ENCODE data around the gene RMDN2.
"Not testable (repeated sequence)": the region's sequence is repeated elsewhere in the genome, so short reads cannot be mapped to it uniquely, and the experiment has no call there.

Gene RMDN2

GRCh38 chr2:37997629-37998028 lies 72.5 kb downstream of the RMDN2 start:
- no peak for DNase-seq

- DNase-seq, result no peak
Observed at GRCh38 chr2:38000485-38001222, 75.6 kb downstream of the RMDN2 start.

DNA sequence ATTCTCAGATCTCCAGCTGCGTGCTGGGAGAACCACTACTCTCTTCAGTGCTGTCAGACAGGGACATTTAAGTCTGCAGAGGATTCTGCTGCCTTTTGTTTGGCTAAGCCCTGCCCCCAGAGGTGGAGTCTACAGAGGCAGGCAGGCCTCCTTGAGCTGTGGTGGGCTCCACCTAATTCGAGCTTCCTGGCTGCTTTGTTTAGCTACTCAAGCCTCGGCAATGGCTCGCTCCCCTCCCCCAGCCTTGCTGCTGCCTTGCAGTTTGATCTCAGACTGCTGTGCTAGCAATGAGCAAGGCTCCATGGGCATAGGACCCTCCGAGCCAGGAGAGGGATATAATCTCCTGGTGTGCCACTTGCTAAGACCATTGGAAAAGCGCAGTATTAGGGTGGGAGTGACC lies 85.1 kb downstream of the RMDN2 start:
- not testable (repeated sequence) for DNase-seq

- no peak for DNase-seq
Observed at GRCh38 chr2:38010995-38011394, 85.9 kb downstream of the RMDN2 start.

DNA sequence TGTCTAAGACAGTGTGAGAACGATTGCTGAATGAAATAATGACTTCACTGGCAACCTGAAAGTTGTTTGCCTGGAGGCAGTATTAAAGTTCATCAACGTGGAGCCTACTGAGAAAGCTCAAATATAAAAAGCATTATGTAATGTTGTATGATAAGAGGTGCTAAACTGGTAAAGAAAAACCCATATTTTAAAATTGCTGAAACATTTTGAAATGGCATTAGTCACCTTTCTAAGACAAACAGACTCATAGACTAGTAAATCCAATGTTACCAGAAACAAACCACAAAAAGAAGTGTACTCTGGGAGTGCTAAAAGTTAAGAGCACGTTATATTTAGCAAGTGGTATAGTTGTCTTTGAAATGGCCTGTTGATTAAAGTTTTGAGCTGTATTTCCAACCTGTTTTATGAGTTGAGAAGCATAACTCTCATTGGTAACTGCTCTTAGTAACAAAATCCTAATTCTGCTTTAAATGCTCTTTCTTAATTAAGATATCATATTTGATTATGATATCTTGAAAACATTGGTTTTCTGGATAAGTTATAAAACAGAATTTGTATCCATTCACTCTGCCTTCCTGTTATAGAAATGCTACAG lies 88.2 kb downstream of the RMDN2 start:
- no peak for DNase-seq

DNA sequence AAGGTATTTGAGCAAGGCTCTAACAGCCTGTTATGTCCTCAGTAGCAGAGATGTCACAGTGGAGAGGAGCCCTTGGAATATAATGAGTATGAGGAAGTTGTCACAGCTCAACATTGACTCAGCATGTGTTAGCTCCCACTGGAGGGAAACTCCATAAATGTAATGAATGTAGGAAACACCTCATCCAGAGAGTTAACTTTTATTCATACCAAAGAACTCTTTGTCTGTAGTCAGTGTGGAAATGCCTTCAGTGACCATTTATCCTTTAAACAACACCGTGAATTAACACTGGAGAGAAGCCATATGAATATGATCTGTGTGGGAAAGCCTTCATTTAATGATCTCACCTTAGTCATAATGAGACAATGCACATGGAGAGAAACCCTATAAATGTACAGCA lies 91.1 kb downstream of the RMDN2 start:
- DNase-seq, result no peak

DNA sequence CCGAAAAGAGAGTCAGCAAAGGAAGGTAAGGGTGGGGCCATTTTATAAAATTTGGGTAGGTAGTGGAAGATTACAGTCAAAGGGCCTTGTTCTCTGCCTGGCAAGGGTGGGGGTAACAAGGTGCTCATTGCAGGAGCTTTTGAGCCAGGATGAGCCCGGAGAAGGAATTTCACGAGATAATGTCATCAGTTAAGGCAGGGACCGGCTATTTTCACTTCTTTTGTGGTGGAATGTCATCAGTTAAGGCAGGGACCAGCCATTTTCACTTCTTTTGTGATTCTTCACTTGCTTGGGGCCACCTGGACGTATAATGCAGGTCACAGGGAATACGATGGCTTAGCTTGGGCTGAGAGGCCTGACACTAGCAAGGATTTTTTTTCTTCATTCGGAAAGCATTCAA lies 92.7 kb downstream of the RMDN2 start:
- DNase-seq, result no peak

DNA sequence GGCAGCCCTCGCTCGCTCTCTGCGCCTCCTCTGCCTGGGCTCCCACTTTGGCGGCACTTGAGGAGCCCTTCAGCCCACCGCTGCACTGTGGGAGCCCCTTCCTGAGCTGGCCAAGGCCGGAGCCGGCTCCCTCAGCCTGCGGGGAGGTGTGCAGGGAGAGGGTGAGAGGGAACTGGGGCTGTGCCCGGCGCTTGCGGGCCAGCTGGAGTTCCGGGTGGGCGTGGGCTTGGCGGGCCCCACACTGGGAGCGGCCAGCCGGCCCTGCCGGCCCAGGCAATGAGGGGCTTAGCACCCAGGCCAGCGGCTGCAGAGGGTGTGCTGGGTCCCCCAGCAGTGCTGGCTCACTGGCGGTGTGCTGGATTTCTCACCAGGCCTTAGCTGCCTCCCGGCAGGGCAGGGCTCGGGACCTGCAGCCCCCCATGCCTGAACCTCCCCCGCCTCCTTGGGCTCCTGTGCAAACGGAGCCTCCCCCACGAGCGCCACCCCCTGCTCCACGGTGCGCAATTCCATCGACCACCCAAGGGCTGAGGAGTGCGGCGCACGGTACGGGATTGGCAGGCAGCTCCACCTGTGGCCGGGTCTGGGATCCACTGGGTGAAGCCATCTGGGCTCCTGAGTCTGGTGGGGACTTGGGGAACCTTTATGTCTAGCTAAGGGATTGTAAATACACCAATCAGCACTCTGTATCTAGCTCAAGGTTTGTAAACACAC lies 95.4 kb downstream of the RMDN2 start:
- not testable (repeated sequence) for DNase-seq

DNA sequence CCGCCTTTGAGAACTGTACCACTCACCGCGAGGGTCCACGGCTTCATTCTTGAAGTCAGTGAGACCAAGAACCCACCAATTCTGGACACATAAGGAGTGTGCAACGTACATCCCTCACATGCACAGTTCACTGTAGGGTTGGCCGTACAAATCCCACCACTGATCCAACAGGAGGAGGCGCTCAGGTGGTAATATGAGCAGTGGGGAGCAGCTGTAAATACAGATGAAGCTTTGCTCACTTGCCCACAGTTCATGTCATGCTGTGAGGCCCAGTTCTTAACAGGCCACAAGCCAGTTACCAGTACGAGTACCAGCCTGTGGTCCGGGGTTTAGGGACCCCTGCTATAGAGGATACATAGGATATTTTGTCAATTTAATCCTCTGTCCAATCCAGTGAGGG lies 96.5 kb downstream of the RMDN2 start:
- no peak for DNase-seq

DNA sequence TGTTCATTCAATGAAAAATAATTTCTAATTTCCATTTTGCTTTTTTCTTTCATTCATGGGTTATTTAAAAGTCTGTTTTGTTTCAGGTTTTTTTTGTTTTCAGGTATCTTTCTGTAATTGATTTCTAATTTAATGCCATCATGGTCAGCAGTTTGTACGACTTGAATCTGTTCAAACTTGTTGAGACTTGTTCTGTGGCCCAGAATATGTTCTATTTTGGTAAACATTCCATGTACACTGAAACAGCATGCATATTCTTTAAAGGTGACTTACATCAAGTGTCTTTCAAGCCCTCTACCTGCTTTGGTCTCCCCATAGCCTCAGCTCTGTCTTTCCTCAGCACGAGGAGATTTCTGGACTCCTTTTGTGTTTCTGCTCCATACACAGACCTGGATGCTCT lies 101.8 kb downstream of the RMDN2 start:
- no peak for DNase-seq

DNA sequence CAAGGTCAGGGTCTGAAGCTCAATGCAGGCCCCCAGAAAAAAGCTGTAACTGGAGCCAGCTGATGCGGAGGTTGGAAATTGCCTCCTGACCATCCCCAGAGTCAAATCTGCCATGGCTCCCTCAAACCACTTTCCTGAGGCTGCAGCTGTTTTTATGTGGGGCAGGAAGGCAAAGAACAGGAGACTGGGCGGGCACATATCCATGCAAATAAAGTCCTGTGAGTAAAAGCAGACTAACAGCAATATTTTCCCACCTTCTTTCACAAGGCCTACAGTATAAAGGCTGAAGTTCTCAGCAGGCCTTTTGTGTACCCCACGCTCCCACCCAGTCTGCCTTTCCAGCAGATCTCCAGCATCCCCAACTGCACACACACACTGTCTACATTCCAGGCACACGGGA lies 103.7 kb downstream of the RMDN2 start:
- no peak for DNase-seq

DNA sequence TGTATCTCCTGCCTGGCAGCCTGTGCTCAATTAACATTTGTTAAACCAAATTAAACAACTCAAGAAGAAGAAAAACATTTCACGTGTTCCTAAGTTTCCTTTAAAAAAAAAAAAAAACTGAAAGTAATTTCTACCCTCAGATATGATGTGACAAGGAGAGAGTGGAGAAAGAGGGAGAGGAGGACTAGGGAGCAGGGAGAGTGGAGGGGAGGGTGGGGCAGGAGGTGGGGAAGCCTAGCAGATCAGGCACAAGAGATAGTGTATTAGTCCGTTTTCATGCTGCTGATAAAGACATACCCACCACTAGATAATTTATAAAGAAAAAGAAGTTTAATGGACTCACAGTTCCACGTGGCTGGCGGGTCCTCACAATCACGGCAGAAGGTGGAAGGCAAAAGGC lies 104.4 kb downstream of the RMDN2 start:
- no peak for DNase-seq

GRCh38 chr2:38030635-38031355 lies 105.7 kb downstream of the RMDN2 start:
- DNase-seq, result no peak

DNA sequence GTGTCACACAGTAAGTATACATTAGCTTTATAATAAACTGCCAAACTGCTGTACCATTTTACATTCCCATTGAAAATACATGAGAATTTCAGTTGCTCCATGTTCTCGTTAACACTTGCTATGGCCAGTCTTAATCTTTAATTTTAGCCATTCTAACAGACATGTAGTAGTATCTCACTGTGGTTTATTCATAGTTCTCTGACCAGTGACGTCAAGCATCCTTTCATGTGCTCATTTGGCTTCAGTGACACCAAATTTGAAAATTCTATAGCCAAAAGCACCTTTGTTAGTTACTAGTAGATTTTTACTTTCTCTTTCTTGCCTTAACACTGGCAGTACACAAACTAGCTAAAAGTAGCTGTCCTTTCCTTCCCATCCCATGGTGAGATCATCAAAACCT lies 107.9 kb downstream of the RMDN2 start:
- DNase-seq, result no peak

DNA sequence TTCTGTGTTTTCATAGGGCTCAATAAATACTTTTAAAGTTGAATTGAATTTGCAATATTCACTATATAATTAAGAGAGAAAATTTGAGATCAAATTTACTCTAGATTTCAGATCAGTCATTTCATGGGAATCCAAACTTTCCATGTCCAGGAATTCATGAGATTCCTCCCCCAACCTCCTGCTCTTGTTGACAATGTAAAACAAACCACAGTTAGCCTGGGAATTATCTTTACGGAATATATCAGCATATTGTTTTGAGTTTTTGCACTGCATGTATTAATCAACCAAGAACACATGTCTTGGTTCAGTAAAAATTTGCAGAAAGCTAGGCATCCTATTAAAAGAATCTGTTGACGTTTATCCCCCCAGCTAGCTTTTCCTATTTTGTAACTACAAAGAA lies 108.6 kb downstream of the RMDN2 start:
- DNase-seq, result no peak

DNA sequence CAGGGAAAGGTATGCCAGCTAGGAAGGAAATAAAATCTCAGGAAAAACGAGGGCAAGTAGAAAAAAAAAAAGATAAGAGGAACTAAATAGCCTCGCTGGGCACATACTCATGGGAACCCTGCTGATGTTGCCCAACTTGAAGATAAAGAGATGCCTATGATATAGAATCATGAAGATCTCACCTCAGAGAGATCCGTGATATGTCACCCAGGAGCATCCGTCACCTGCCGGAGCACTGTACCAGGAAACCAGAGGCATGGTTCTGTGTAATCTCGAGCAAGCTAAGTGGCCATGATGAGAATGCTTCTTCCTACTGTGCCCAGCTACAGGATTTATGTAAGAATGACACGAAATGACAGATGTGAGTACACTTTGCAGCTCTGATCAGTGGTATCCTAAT lies 110.9 kb downstream of the RMDN2 start:
- DNase-seq, result no peak

- no peak for DNase-seq
Observed at GRCh38 chr2:38037325-38037724, 112.2 kb downstream of the RMDN2 start.

GRCh38 chr2:38037757-38038621 lies 112.9 kb downstream of the RMDN2 start:
- no peak for DNase-seq

DNA sequence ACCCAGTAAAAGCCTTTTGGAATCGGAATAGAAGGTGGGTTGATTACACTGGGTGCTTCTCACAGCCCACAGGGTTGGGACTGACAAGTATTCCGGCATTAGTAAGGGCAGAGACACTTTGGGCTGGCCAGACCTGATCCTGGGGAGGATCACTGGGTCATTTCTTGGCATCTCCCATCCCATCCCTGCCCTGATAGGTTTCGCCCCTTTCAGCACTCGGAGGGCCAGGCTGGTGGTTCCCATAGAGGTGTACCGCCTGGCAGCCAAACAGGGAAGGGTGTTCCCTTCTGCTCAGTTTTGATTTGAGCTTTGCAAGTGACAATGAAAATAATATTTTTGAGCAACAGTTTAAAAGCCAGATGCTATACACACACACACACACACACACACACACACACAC lies 113.6 kb downstream of the RMDN2 start:
- DNase-seq, result no peak

GRCh38 chr2:38039121-38039910 lies 114.2 kb downstream of the RMDN2 start:
- no peak for DNase-seq

DNA sequence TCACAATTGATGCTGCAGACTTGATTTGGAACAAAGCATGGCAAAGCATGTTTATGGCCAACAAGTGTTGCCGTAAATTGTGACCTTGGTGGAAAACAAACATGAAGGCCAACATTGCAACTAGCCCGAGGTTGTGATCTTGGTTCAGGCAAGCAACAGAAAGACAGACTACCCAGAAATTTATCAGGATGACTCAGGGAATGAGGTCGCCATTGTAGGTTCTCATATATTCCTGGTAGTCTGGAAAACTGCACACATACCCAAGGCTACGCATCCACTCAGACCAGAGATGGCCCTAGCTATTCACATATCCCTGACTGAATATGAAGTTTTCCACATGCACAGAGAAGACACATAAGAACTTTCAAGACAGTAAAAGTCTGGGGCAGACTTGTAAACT lies 120.7 kb downstream of the RMDN2 start:
- no peak for DNase-seq

- no peak for DNase-seq
Observed at GRCh38 chr2:38056216-38056615, 131.1 kb downstream of the RMDN2 start.

Data from NCI-H2029 (cell line).